ENCODE data around the gene CTTNBP2NL. TPM values are rescaled to one million over a fixed set of nuclear protein-coding genes. Genes with fewer than 3 reads are reported as not detected.
"Not testable (repeated sequence)": the region's sequence is repeated elsewhere in the genome, so short reads cannot be mapped to it uniquely, and the experiment has no call there.

Gene CTTNBP2NL
- polyA plus RNA-seq, 2 of the 4 experiments (the other 2 are of a cell fraction), result 5.8 to 8.7 TPM

DNA sequence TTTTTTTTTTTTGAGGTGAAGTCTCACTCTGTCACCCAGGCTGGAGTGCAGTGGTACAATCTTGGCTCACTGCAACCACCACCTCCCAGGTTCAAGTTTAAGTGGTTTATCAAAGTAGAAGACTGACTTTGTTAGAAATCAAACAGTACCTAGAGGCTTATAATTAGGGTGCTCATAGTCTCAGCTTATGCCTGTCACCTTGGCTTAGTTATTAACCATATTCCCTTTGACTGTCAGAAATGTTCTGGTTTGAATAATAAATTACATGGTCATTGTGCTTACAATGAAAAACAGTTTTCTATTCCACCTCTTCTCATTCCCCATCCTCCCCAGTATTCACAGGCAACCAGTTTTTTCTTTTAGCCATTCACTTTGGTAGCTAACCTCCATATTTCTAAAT, 54.8 kb downstream of the CTTNBP2NL start:
- peaks cover 11% of the 10 kb centered on the region; the same call in 1 of the 3 replicates for H3K4me1 ChIP-seq
- H3K4me2 ChIP-seq, result no peak overlapping the region
- ATAC-seq (no peak), FAIRE-seq (no peak), DNase-seq (ENCODE audit: low read depth in 1 of 2, low spot score in 1 of 2) (no peak)
- H3K4me3 ChIP-seq, result no peak overlapping the region
- ChIA-PET POLR2A (no interaction called here), CTCF (interaction anchor here (1.6 kb wide), 1 partner anchor 60 kb away, joined by 4 read pairs; no protein-coding TSS in a partner anchor)
- no peaks in the 10 kb centered on the region for H3K9me3 ChIP-seq
- TF ChIP-seq PHF8 (IDR thresholded peaks at IDR 0.05; ENCODE audit: borderline replicate concordance, low read depth), result no peak
- TF ChIP-seq, protein P1, sequence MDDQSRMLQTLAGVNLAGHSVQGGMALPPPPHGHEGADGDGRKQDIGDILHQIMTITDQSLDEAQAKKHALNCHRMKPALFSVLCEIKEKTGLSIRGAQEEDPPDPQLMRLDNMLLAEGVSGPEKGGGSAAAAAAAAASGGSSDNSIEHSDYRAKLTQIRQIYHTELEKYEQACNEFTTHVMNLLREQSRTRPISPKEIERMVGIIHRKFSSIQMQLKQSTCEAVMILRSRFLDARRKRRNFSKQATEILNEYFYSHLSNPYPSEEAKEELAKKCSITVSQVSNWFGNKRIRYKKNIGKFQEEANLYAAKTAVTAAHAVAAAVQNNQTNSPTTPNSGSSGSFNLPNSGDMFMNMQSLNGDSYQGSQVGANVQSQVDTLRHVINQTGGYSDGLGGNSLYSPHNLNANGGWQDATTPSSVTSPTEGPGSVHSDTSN (IDR thresholded peaks at IDR 0.05), result no peak
- TF ChIP-seq, protein P2, sequence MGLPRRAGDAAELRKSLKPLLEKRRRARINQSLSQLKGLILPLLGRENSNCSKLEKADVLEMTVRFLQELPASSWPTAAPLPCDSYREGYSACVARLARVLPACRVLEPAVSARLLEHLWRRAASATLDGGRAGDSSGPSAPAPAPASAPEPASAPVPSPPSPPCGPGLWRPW (IDR thresholded peaks at IDR 0.05), result no peak
- TF ChIP-seq CHD2 (IDR thresholded peaks at IDR 0.05; ENCODE audit: low read length, partially characterized antibody), result no peak
- TF ChIP-seq RNF2 (IDR thresholded peaks at IDR 0.05; ENCODE audit: borderline replicate concordance, low read depth), result no peak
- TF ChIP-seq POLR2AphosphoS2 (conservative IDR thresholded peaks at IDR 0.05; ENCODE audit: low read length), result no peak
- TF ChIP-seq, protein P3, sequence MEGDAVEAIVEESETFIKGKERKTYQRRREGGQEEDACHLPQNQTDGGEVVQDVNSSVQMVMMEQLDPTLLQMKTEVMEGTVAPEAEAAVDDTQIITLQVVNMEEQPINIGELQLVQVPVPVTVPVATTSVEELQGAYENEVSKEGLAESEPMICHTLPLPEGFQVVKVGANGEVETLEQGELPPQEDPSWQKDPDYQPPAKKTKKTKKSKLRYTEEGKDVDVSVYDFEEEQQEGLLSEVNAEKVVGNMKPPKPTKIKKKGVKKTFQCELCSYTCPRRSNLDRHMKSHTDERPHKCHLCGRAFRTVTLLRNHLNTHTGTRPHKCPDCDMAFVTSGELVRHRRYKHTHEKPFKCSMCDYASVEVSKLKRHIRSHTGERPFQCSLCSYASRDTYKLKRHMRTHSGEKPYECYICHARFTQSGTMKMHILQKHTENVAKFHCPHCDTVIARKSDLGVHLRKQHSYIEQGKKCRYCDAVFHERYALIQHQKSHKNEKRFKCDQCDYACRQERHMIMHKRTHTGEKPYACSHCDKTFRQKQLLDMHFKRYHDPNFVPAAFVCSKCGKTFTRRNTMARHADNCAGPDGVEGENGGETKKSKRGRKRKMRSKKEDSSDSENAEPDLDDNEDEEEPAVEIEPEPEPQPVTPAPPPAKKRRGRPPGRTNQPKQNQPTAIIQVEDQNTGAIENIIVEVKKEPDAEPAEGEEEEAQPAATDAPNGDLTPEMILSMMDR (IDR thresholded peaks at IDR 0.05), result no peak
- TF ChIP-seq EP300 (IDR thresholded peaks at IDR 0.05), result no peak
- no peak for TF ChIP-seq KDM5A (IDR thresholded peaks at IDR 0.05)
- TF ChIP-seq, protein P4, sequence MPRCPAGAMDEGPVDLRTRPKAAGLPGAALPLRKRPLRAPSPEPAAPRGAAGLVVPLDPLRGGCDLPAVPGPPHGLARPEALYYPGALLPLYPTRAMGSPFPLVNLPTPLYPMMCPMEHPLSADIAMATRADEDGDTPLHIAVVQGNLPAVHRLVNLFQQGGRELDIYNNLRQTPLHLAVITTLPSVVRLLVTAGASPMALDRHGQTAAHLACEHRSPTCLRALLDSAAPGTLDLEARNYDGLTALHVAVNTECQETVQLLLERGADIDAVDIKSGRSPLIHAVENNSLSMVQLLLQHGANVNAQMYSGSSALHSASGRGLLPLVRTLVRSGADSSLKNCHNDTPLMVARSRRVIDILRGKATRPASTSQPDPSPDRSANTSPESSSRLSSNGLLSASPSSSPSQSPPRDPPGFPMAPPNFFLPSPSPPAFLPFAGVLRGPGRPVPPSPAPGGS (IDR thresholded peaks at IDR 0.05), result no peak
- no peak for TF ChIP-seq HOXB5 (CRISPR knock-in tag; IDR thresholded peaks at IDR 0.05)
- TF ChIP-seq, protein P5, sequence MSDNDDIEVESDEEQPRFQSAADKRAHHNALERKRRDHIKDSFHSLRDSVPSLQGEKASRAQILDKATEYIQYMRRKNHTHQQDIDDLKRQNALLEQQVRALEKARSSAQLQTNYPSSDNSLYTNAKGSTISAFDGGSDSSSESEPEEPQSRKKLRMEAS (IDR thresholded peaks at IDR 0.05), result no peak
- TF ChIP-seq CEBPB (IDR thresholded peaks at IDR 0.05), result no peak
- no peak for TF ChIP-seq ZC3H11A (IDR thresholded peaks at IDR 0.05)
- TF ChIP-seq HOXB13 (CRISPR knock-in tag; IDR thresholded peaks at IDR 0.05; ENCODE audit: low read depth), result no peak
- H3K27ac ChIP-seq, result no peak overlapping the region

DNA sequence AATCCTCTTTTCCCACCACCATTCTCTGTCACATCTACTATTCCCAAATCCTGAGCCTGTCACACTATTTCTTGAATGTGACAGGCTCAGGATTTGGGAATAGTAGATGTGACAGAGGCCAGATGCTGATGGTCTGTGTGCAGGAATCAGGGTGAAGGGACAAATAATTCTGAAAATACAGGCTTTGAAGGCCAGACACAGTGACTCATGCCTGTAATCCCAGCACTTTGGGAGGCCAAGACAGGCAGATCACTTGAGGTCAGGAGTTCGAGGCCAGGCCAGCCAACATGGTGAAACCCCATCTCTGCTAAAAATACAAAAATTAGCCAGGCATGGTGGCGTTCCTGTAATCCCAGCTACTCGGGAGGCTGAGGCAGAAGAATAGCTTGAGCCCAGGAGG, 55.3 kb downstream of the CTTNBP2NL start:
- H3K27ac ChIP-seq, FAIRE-seq: not testable (repeated sequence)
- 76% methylated on average over 3 of the region's 3 CpGs for WGBS (ENCODE audit: missing lambda C conversion rate)

DNA sequence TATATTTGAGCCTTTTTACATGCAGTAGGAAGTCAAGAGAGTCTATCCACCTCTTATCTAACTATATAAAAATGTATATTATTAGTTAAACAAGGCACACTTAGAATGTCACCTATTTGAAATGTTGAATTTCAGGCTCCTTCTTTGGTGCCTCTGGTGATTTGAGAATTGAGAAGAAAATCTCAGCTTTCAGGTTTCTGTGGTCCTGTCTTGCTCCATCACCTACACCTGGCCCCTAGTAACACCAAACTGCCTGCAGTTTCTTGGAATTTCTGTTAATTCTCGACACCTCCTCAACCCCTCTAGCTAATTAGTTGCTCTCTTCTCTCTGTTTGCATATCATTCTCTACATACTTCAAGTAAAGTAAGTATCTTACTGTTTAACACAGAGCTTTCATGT, 57.9 kb downstream of the CTTNBP2NL start:
- Histone ChIP-seq H3K9me3 (no peaks in the 10 kb centered on the region), H3K4me1 (peaks cover 11% of the 10 kb centered on the region; the same call in 1 of the 3 replicates), H3K4me3 (no peak overlapping the region), H3K4me2 (no peak overlapping the region), H3K27ac (no peak overlapping the region)
- no peak for DNase-seq (ENCODE audit: low read depth in 1 of 2, low spot score in 1 of 2)
- FAIRE-seq, result no peak
- CTCF ChIA-PET, result interaction anchor here (0.6 to 5.6 kb wide), 3 partner anchors 9 to 63 kb away, joined by 3 to 27 read pairs (median 8); no protein-coding TSS in a partner anchor
- TF ChIP-seq, protein P6, sequence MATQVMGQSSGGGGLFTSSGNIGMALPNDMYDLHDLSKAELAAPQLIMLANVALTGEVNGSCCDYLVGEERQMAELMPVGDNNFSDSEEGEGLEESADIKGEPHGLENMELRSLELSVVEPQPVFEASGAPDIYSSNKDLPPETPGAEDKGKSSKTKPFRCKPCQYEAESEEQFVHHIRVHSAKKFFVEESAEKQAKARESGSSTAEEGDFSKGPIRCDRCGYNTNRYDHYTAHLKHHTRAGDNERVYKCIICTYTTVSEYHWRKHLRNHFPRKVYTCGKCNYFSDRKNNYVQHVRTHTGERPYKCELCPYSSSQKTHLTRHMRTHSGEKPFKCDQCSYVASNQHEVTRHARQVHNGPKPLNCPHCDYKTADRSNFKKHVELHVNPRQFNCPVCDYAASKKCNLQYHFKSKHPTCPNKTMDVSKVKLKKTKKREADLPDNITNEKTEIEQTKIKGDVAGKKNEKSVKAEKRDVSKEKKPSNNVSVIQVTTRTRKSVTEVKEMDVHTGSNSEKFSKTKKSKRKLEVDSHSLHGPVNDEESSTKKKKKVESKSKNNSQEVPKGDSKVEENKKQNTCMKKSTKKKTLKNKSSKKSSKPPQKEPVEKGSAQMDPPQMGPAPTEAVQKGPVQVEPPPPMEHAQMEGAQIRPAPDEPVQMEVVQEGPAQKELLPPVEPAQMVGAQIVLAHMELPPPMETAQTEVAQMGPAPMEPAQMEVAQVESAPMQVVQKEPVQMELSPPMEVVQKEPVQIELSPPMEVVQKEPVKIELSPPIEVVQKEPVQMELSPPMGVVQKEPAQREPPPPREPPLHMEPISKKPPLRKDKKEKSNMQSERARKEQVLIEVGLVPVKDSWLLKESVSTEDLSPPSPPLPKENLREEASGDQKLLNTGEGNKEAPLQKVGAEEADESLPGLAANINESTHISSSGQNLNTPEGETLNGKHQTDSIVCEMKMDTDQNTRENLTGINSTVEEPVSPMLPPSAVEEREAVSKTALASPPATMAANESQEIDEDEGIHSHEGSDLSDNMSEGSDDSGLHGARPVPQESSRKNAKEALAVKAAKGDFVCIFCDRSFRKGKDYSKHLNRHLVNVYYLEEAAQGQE (IDR thresholded peaks at IDR 0.05), result no peak
- TF ChIP-seq, protein P7, sequence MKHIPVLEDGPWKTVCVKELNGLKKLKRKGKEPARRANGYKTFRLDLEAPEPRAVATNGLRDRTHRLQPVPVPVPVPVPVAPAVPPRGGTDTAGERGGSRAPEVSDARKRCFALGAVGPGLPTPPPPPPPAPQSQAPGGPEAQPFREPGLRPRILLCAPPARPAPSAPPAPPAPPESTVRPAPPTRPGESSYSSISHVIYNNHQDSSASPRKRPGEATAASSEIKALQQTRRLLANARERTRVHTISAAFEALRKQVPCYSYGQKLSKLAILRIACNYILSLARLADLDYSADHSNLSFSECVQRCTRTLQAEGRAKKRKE (CRISPR knock-in tag; IDR thresholded peaks at IDR 0.05; ENCODE audit: low read depth), result no peak
- TF ChIP-seq HEYL (CRISPR knock-in tag; IDR thresholded peaks at IDR 0.05), result no peak
- TF ChIP-seq MYC (IDR thresholded peaks at IDR 0.05; ENCODE audit: borderline replicate concordance, low read length), result no peak
- TF ChIP-seq MAZ (IDR thresholded peaks at IDR 0.05; ENCODE audit: borderline replicate concordance, low read depth, low read length), result no peak
- TF ChIP-seq HDAC2 (IDR thresholded peaks at IDR 0.05), result no peak
- no peak for TF ChIP-seq JUNB (IDR thresholded peaks at IDR 0.05)
- TF ChIP-seq RNF2 (IDR thresholded peaks at IDR 0.05; ENCODE audit: borderline replicate concordance, low read depth), result no peak
- no peak for TF ChIP-seq CBX8 (IDR thresholded peaks at IDR 0.05)
- TF ChIP-seq JUN (IDR thresholded peaks at IDR 0.05), result no peak
- no peak for TF ChIP-seq MAFK (IDR thresholded peaks at IDR 0.05; ENCODE audit: partially characterized antibody)
- no peak for ATAC-seq
- 89% methylated on average over 1 of the region's 1 CpG for WGBS (ENCODE audit: missing lambda C conversion rate)
- POLR2A ChIA-PET, result no interaction called here

More for the DNA sequence above, 55.3 kb downstream of the CTTNBP2NL start:
- DNase-seq (ENCODE audit: low read depth in 1 of 2, low spot score in 1 of 2); POLR2A ChIA-PET; ATAC-seq; H3K4me3 ChIP-seq; H3K9me3 ChIP-seq; H3K4me2 ChIP-seq: not testable (repeated sequence)
- CTCF ChIA-PET, result interaction anchor here (1.6 kb wide), 1 partner anchor 61 kb away, joined by 4 read pairs; no protein-coding TSS in a partner anchor
- H3K4me1 ChIP-seq, result peaks cover 11% of the 10 kb centered on the region; the same call in 1 of the 3 replicates
